PC-3 (cell line): ENCODE data around the gene DACT2. TPM values are rescaled to one million over a fixed set of nuclear protein-coding genes. Genes with fewer than 3 reads are reported as not detected.
"Not testable (repeated sequence)": the region's sequence is repeated elsewhere in the genome, so short reads cannot be mapped to it uniquely, and the experiment has no call there.

Source experiments
- ATAC-seq: fragments of 200-7000 bp; cut with Tn5 transposase; 2 replicates; pipeline ENCODE4 v1.9.1; 2020; ENCODE audit warnings: mild to moderate bottlenecking, moderate library complexity
- BruUV-seq: library from RNA; stranded (reverse); fragments of 400-500 nt; replicated peaks from 2 replicates; lab custom pipeline; 2021; lab: Mats Ljungman, UMichigan
- CTCF ChIA-PET: fragments of 300-600 bp; sonication (Branson Sonifier 250); formaldehyde crosslinking; loops from one replicate; lab custom pipeline; 2022; ENCODE audit warnings: antibody characterized with exemption; lab: Charles Lee
- POLR2A ChIA-PET: fragments of 300-600 bp; sonication (Branson Sonifier 250); formaldehyde crosslinking; loops from one replicate; lab custom pipeline; 2022; ENCODE audit warnings: antibody characterized with exemption; ENCODE audit not compliant: unreplicated experiment; lab: Charles Lee
- DNase-seq: peaks from one replicate; pipeline ENCODE4 v3.0.0-alpha.2; 2015
- H2AFZ ChIP-seq: fragments of 300-600 bp; sonication (generic); 2 replicates; pipeline ENCODE4 v1.6.0; 2016; ENCODE audit warnings: antibody characterized with exemption, low read length
- H3F3A ChIP-seq: fragments of 300-600 bp; sonication (generic); one replicate; pipeline ENCODE4 v1.6.0; 2017; ENCODE audit warnings: antibody characterized with exemption, low read length, control low read depth, mild to moderate bottlenecking; ENCODE audit not compliant: unreplicated experiment
- H3K27ac ChIP-seq: fragments of 300-600 bp; sonication (generic); 2 replicates; pipeline ENCODE4 v1.5.1; 2016; ENCODE audit warnings: mild to moderate bottlenecking, low read length
- H3K27me3 ChIP-seq: fragments of 300-600 bp; sonication (generic); 2 replicates; pipeline ENCODE4 v1.6.1; 2016; ENCODE audit warnings: low read length, mixed read lengths
- H3K36me3 ChIP-seq: fragments of 300-600 bp; sonication (generic); 2 replicates; pipeline ENCODE4 v1.6.1; 2016; ENCODE audit warnings: low read depth, mixed run types, low read length, mixed read lengths
- H3K4me1 ChIP-seq: fragments of 300-600 bp; sonication (generic); 2 replicates; pipeline ENCODE4 v1.5.1; 2016; ENCODE audit warnings: low read length; ENCODE audit not compliant: insufficient read depth
- H3K4me2 ChIP-seq: fragments of 300-600 bp; sonication (generic); 2 replicates; pipeline ENCODE4 v1.6.0; 2016; ENCODE audit warnings: low read length
- H3K4me3 ChIP-seq: fragments of 300-600 bp; sonication (generic); 2 replicates; pipeline ENCODE4 v1.5.1; 2016; ENCODE audit warnings: mild to moderate bottlenecking, low read length, mixed read lengths
- H3K79me2 ChIP-seq: fragments of 300-600 bp; sonication (generic); 2 replicates; pipeline ENCODE4 v1.6.1; 2017; ENCODE audit warnings: low read length, mixed read lengths
- H3K9ac ChIP-seq: fragments of 300-600 bp; sonication (generic); 2 replicates; pipeline ENCODE4 v1.6.0; 2016; ENCODE audit warnings: mild to moderate bottlenecking, low read length
- H3K9me2 ChIP-seq: fragments of 300-600 bp; sonication (generic); replicated peaks from 2 replicates; pipeline ENCODE4 v1.6.1; 2016; ENCODE audit warnings: mixed run types, low read length, mixed read lengths
- H3K9me3 ChIP-seq: fragments of 300-600 bp; sonication (generic); 2 replicates; pipeline ENCODE4 v1.6.1; 2016; ENCODE audit warnings: low read length, mixed read lengths
- H4K20me1 ChIP-seq: fragments of 300-600 bp; sonication (generic); 2 replicates; pipeline ENCODE4 v1.6.1; 2016; ENCODE audit warnings: low read length, mixed read lengths
- CTCF ChIP-seq: fragments of 300-600 bp; sonication (generic); conservative IDR thresholded peaks from 2 replicates; pipeline ENCODE4 v1.5.1; 2017; ENCODE audit warnings: antibody characterized with exemption, low read depth, mild to moderate bottlenecking, low read length
- EZH2 ChIP-seq: fragments of 300-600 bp; sonication (generic); IDR thresholded peaks from one replicate; pipeline ENCODE4 v1.6.1; 2017; ENCODE audit warnings: antibody characterized with exemption, mild to moderate bottlenecking, low read length; ENCODE audit not compliant: unreplicated experiment
- EZH2phosphoT487 ChIP-seq: fragments of 300-600 bp; sonication (generic); IDR thresholded peaks from 2 replicates; pipeline ENCODE4 v1.6.1; 2018; ENCODE audit warnings: mild to moderate bottlenecking, antibody characterized with exemption, low read length, borderline replicate concordance
- intact Hi-C: fragments of 100-400 bp; cut with micrococcal nuclease; formaldehyde crosslinking; loops from 2 replicates; pipeline ENCODE4 v1.9.0; 2023
- total RNA-seq: library from RNA; depleted of rRNA; stranded (reverse); fragments of >200 nt; gene quantifications from 2 replicates; pipeline ENCODE4 v1.2.3, GENCODE V29; 2014

The DACT2 gene
- total RNA-seq, 1 experiment from 2014 or later, result not detected

GRCh38 chr6:168358842-168359420 is 39.4 kb upstream of the DACT2 start:
- TF ChIP-seq CTCF, result no peak
- TF ChIP-seq EZH2phosphoT487, result no peak
- no peak for TF ChIP-seq EZH2
- ChIA-PET POLR2A (no interaction called here), CTCF (no interaction called here)
- no peaks in the 10 kb centered on the region for H3K36me3 ChIP-seq
- no peaks in the 10 kb centered on the region for H3K79me2 ChIP-seq
- DNase-seq, result no peak
- ATAC-seq, result no peak
- H3K9me2 ChIP-seq, result no peaks in the 10 kb centered on the region
- H3K9me3 ChIP-seq, result no peaks in the 10 kb centered on the region
- no peak overlapping the region for H3K27ac ChIP-seq
- no peak overlapping the region for H3K4me2 ChIP-seq
- H2AFZ ChIP-seq, result no peak overlapping the region
- BruUV-seq, result no TSS peak
- no peak overlapping the region for H3K9ac ChIP-seq
- H3K27me3 ChIP-seq, result no peaks in the 10 kb centered on the region
- intact Hi-C loops, result no loop called here
- H4K20me1 ChIP-seq, result no peaks in the 10 kb centered on the region
- H3K4me3 ChIP-seq, result no peak overlapping the region
- no peaks in the 10 kb centered on the region for H3F3A ChIP-seq
- H3K4me1 ChIP-seq, result no peaks in the 10 kb centered on the region

- not testable (repeated sequence) for H3K4me1 ChIP-seq
Observed at GRCh38 chr6:168356872-168357271, 37.3 kb upstream of the DACT2 start.

GRCh38 chr6:168355716-168356522 is 36.3 kb upstream of the DACT2 start:
- no peak overlapping the region for H3K4me2 ChIP-seq

More at GRCh38 chr6:168356872-168357271, 37.3 kb upstream of the DACT2 start:
- H3K9me2 ChIP-seq, CTCF ChIA-PET, H3K27me3 ChIP-seq, POLR2A ChIA-PET, BruUV-seq, H2AFZ ChIP-seq, H3K4me3 ChIP-seq, H4K20me1 ChIP-seq, intact Hi-C loops, ATAC-seq, H3K79me2 ChIP-seq, H3K36me3 ChIP-seq, H3K9me3 ChIP-seq, H3K4me2 ChIP-seq, H3K27ac ChIP-seq, H3K9ac ChIP-seq, DNase-seq, H3F3A ChIP-seq: not testable (repeated sequence)

More at GRCh38 chr6:168355716-168356522, 36.3 kb upstream of the DACT2 start:
- Histone ChIP-seq H3K36me3 (no peaks in the 10 kb centered on the region), H3K9me3 (no peaks in the 10 kb centered on the region), H3K27me3 (no peaks in the 10 kb centered on the region), H3K4me3 (no peak overlapping the region), H3K27ac (no peak overlapping the region), H4K20me1 (no peaks in the 10 kb centered on the region), H3K79me2 (no peaks in the 10 kb centered on the region), H3F3A (no peaks in the 10 kb centered on the region), H2AFZ (no peak overlapping the region), H3K9ac (no peak overlapping the region), H3K9me2 (no peaks in the 10 kb centered on the region), H3K4me1 (no peaks in the 10 kb centered on the region)
- CTCF ChIA-PET, result no interaction called here
- intact Hi-C loops, result no loop called here
- BruUV-seq, result no TSS peak
- DNase-seq (no peak), ATAC-seq (no peak)
- POLR2A ChIA-PET, result no interaction called here
- no peak for TF ChIP-seq EZH2phosphoT487
- TF ChIP-seq EZH2, result no peak
- TF ChIP-seq CTCF, result peak; percentile 51
